H9 (cell line): ENCODE results near the gene PADI6. TPM values are rescaled to one million over a fixed set of nuclear protein-coding genes. Genes with fewer than 3 reads are reported as not detected.

Experiments
- DNase-seq: peaks from one replicate; pipeline ENCODE4 v3.0.0-alpha.2; 2017
- H2AFZ ChIP-seq: one replicate; pipeline ENCODE4 v1.6.1; 2013; ENCODE audit warnings: mild to moderate bottlenecking, low read length, control low read depth, moderate library complexity
- H2AK5ac ChIP-seq: 2 replicates; pipeline ENCODE4 v1.6.1; 2013; ENCODE audit warnings: low read length, control low read depth, mixed read lengths; ENCODE audit not compliant: insufficient read length
- H2BK120ac ChIP-seq: one replicate; pipeline ENCODE4 v1.6.1; 2013; ENCODE audit warnings: low read depth, mild to moderate bottlenecking, low read length, control low read depth, inconsistent platforms; ENCODE audit not compliant: poor library complexity, severe bottlenecking
- H2BK12ac ChIP-seq: 2 replicates; pipeline ENCODE4 v1.6.1; 2013; ENCODE audit warnings: low read length, control low read depth, mixed read lengths, low read depth; ENCODE audit not compliant: insufficient read length
- H2BK15ac ChIP-seq: 2 replicates; pipeline ENCODE4 v1.6.1; 2013; ENCODE audit warnings: low read depth, low read length, control low read depth
- H2BK20ac ChIP-seq: one replicate; pipeline ENCODE4 v1.6.1; 2013; ENCODE audit warnings: low read depth, mild to moderate bottlenecking, low read length, control low read depth, inconsistent platforms; ENCODE audit not compliant: poor library complexity, severe bottlenecking
- H2BK5ac ChIP-seq: 2 replicates; pipeline ENCODE4 v1.6.1; 2013; ENCODE audit warnings: low read length, control low read depth, mixed read lengths; ENCODE audit not compliant: insufficient read length
- H3K14ac ChIP-seq: 2 replicates; pipeline ENCODE4 v1.6.1; 2013; ENCODE audit warnings: low read length, control low read depth; ENCODE audit not compliant: insufficient read depth
- H3K18ac ChIP-seq: 2 replicates; pipeline ENCODE4 v1.6.1; 2013; ENCODE audit warnings: low read depth, mild to moderate bottlenecking, mixed read lengths, low read length, control low read depth; ENCODE audit not compliant: insufficient read length
- H3K23ac ChIP-seq: 2 replicates; pipeline ENCODE4 v1.6.1; 2013; ENCODE audit warnings: low read length, control low read depth, mixed read lengths, low read depth; ENCODE audit not compliant: insufficient read length
- H3K23me2 ChIP-seq: 2 replicates; pipeline ENCODE4 v1.6.1; 2013; ENCODE audit warnings: low read depth, mild to moderate bottlenecking, mixed read lengths, low read length, control low read depth; ENCODE audit not compliant: insufficient read length, poor library complexity, severe bottlenecking
- H3K27ac ChIP-seq: 2 replicates; pipeline ENCODE4 v1.5.1; 2013; ENCODE audit warnings: low read length, control low read depth, mixed read lengths, low read depth; ENCODE audit not compliant: insufficient read length
- H3K27me3 ChIP-seq: 2 replicates; pipeline ENCODE4 v1.6.1; 2013; ENCODE audit warnings: low read length, control low read depth, inconsistent platforms; ENCODE audit not compliant: insufficient read depth
- H3K4ac ChIP-seq: 2 replicates; pipeline ENCODE4 v1.6.1; 2013; ENCODE audit warnings: low read depth, mild to moderate bottlenecking, control low read depth, inconsistent platforms, low read length, moderate library complexity
- H3K4me1 ChIP-seq: 2 replicates; pipeline ENCODE4 v1.6.1; 2013; ENCODE audit warnings: low read length, control low read depth, inconsistent platforms; ENCODE audit not compliant: insufficient read depth
- H3K4me2 ChIP-seq: 2 replicates; pipeline ENCODE4 v1.6.1; 2013; ENCODE audit warnings: low read length, control low read depth, mixed read lengths; ENCODE audit not compliant: insufficient read length, insufficient read depth
- H3K56ac ChIP-seq: 2 replicates; pipeline ENCODE4 v1.6.1; 2013; ENCODE audit warnings: low read depth, mild to moderate bottlenecking, mixed read lengths, low read length, control low read depth; ENCODE audit not compliant: insufficient read length
- H3K79me1 ChIP-seq: 2 replicates; pipeline ENCODE4 v1.6.1; 2013; ENCODE audit warnings: low read depth, mild to moderate bottlenecking, moderate library complexity, low read length, control low read depth, inconsistent platforms; ENCODE audit not compliant: insufficient read depth, poor library complexity, severe bottlenecking
- H3K79me2 ChIP-seq: 2 replicates; pipeline ENCODE4 v1.6.1; 2013; ENCODE audit warnings: low read length, control low read depth, inconsistent platforms; ENCODE audit not compliant: insufficient read depth
- H3K9ac ChIP-seq: 2 replicates; pipeline ENCODE4 v1.6.1; 2013; ENCODE audit warnings: low read length, control low read depth, mixed read lengths; ENCODE audit not compliant: insufficient read length; ENCODE audit errors: extremely low read depth
- H3K9me3 ChIP-seq: one replicate; pipeline ENCODE4 v1.6.1; 2013; ENCODE audit warnings: low read depth, low read length, inconsistent platforms; ENCODE audit not compliant: control insufficient read depth
- H3T11ph ChIP-seq: one replicate; pipeline ENCODE4 v1.6.1; 2013; ENCODE audit warnings: mild to moderate bottlenecking, low read length, control low read depth, inconsistent platforms
- H4K20me1 ChIP-seq: one replicate; pipeline ENCODE4 v1.6.1; 2013; ENCODE audit not compliant: control insufficient read depth, insufficient read length, insufficient read depth
- H4K5ac ChIP-seq: 2 replicates; pipeline ENCODE4 v1.6.1; 2013; ENCODE audit warnings: low read depth, mild to moderate bottlenecking, mixed read lengths, low read length, control low read depth; ENCODE audit not compliant: insufficient read length
- H4K8ac ChIP-seq: replicated peaks from 2 replicates; pipeline ENCODE4 v1.6.1; 2013; ENCODE audit warnings: low read length, control low read depth, mixed read lengths, low read depth; ENCODE audit not compliant: insufficient read length
- H4K91ac ChIP-seq: 2 replicates; pipeline ENCODE4 v1.6.1; 2013; ENCODE audit warnings: low read depth, mild to moderate bottlenecking, moderate library complexity, mixed read lengths, low read length, control low read depth; ENCODE audit not compliant: insufficient read length
- H3K27ac Mint-ChIP-seq, 3 experiments: 2 replicates in 2 of 3; 3 replicates in 1 of 3; pipeline ENCODE4 v1.8.0; 2020 to 2021; ENCODE audit warnings: mixed read lengths in 3 of 3, mild to moderate bottlenecking in 1 of 3, moderate library complexity in 1 of 3
- H3K27me3 Mint-ChIP-seq: 2 replicates; pipeline ENCODE4 v1.8.0; 2021; ENCODE audit warnings: low read depth, mild to moderate bottlenecking, moderate library complexity, mixed read lengths
- H3K36me3 Mint-ChIP-seq, 3 experiments: 2 replicates in 2 of 3; 3 replicates in 1 of 3; pipeline ENCODE4 v1.8.0; 2020 to 2021; ENCODE audit warnings: low read depth in 3 of 3, mixed read lengths in 3 of 3; ENCODE audit not compliant: insufficient read depth in 1 of 3
- H3K4me1 Mint-ChIP-seq, 2 experiments: 2 replicates each; pipeline ENCODE4 v1.8.0; 2020; ENCODE audit warnings: mixed read lengths in 2 of 2
- H3K4me3 Mint-ChIP-seq, 2 experiments: 2 replicates in 1 of 2; 3 replicates in 1 of 2; pipeline ENCODE4 v1.8.0; 2020 to 2021; ENCODE audit warnings: mild to moderate bottlenecking in 2 of 2, mixed read lengths in 2 of 2, moderate library complexity in 1 of 2
- H3K9me3 Mint-ChIP-seq, 2 experiments: 2 replicates in 1 of 2; 3 replicates in 1 of 2; pipeline ENCODE4 v1.8.0; 2020; ENCODE audit warnings: mild to moderate bottlenecking in 2 of 2, mixed read lengths in 2 of 2, moderate library complexity in 1 of 2
- CTCF ChIP-seq: fragments of 200-600 bp; sonication (generic); conservative IDR thresholded peaks from 3 replicates; pipeline ENCODE4 v1.8.0; 2021; ENCODE audit warnings: antibody characterized with exemption, mild to moderate bottlenecking
- WGBS: extraction: QIAGEN DNeasy Blood & Tissue Kit; methylation state at CpG from one replicate; pipeline ENCODE4 v1.1.7; 2013; ENCODE audit warnings: missing lambda C conversion rate, low lambda C conversion rate, mixed read lengths; ENCODE audit not compliant: insufficient read length; ENCODE audit errors: extremely low coverage; 5-methylcytosine and 5-hydroxymethylcytosine counted together
- total RNA-seq: library from RNA; stranded (reverse); gene quantifications from 2 replicates; pipeline ENCODE4 v1.2.1, GENCODE V29; 2021

Gene PADI6
- total RNA-seq, 1 experiment from 2014 or later = not detected

GRCh38 chr1:17335821-17336710 is 35.9 kb upstream of the PADI6 start:
- peak; percentile 80 for DNase-seq
- no peak overlapping the region for H2AFZ ChIP-seq

More at GRCh38 chr1:17335821-17336710, 35.9 kb upstream of the PADI6 start:
- Histone ChIP-seq H3K79me2 (no peaks in the 10 kb centered on the region), H3K4me2 (no peak overlapping the region), H3K14ac (no peak overlapping the region), H3K27me3 (no peaks in the 10 kb centered on the region), H4K91ac (no peak overlapping the region), H3K9ac (no peak overlapping the region), H2BK120ac (no peak overlapping the region), H2BK20ac (no peak overlapping the region), H4K5ac (no peak overlapping the region), H3K9me3 (no peaks in the 10 kb centered on the region), H3K23ac (no peak overlapping the region), H4K20me1 (no peaks in the 10 kb centered on the region), H3K4ac (no peak overlapping the region), H3K79me1 (no peaks in the 10 kb centered on the region), H3T11ph (no peak overlapping the region), H3K18ac (no peak overlapping the region), H2BK5ac (no peak overlapping the region), H2BK12ac (no peak overlapping the region), H3K56ac (no peak overlapping the region), H2BK15ac (no peak overlapping the region), H3K23me2 (no peaks in the 10 kb centered on the region), H4K8ac (no peak overlapping the region), H3K27ac (no peak overlapping the region), H3K4me1 (no peaks in the 10 kb centered on the region), H2AK5ac (no peak overlapping the region)
- WGBS = no CpG with 5 or more reads among the region's 20 CpGs
- peaks cover 0 to 3% of the 10 kb centered on the region in 2 experiments; a peak in 1 of 5 replicates for H3K9me3 Mint-ChIP-seq
- peaks cover 0 to 2% of the 10 kb centered on the region in 2 experiments; a peak in 1 of 4 replicates for H3K4me1 Mint-ChIP-seq
- no peak overlapping the region for H3K27ac Mint-ChIP-seq
- no peaks in the 10 kb centered on the region; a peak in 1 of 7 replicates for H3K36me3 Mint-ChIP-seq
- peak; percentile 96 for TF ChIP-seq CTCF
- no peak overlapping the region for H3K4me3 Mint-ChIP-seq
- H3K27me3 Mint-ChIP-seq = peaks cover 28% of the 10 kb centered on the region
